Measurements from ENCODE around the gene EIF1.
A peak's percentile ranks its signal among the peaks of the same experiment; 100 is the strongest.
"Not testable (repeated sequence)": the region's sequence is repeated elsewhere in the genome, so short reads cannot be mapped to it uniquely, and the experiment has no call there.

EIF1 gene

DNA sequence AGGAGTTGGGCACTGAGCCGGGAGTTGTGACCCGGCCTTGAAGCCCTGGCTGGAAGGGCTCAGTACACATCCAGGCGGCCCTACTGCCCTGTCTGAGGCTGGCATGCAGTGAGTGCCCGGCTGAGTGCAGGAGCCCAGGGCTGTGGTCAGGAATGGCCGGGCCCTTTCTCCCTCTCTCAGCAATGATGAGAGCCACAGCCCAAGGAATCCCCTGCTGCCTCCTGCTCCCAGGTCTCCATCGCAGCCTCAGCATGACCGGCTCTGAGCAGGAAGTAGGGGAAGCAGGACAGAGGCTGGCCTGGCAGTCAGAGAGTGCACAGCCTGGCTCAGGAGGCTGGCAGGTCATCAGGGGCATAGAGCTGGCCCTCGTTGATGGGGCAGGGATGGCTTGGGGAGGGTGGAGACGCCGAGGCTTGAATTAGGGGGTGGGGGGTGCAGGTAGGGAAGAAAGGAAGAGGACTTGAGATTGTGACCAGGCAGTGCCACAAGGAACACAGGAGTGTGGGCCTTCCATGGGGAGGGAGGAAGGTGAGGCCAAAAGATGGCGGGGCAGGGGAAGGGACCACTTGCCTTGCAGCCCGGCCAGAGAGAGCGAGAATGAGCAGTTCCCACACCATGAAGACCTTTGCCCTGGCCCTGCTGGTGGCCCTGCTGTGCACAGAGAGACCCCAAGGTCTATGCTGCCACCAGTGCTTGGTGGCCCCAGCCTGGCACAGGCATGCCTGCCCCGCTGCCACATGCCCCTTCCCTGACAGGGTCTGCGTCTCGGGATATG is 32.2 kb upstream of the EIF1 start:
- DNase-seq = no peak

DNA sequence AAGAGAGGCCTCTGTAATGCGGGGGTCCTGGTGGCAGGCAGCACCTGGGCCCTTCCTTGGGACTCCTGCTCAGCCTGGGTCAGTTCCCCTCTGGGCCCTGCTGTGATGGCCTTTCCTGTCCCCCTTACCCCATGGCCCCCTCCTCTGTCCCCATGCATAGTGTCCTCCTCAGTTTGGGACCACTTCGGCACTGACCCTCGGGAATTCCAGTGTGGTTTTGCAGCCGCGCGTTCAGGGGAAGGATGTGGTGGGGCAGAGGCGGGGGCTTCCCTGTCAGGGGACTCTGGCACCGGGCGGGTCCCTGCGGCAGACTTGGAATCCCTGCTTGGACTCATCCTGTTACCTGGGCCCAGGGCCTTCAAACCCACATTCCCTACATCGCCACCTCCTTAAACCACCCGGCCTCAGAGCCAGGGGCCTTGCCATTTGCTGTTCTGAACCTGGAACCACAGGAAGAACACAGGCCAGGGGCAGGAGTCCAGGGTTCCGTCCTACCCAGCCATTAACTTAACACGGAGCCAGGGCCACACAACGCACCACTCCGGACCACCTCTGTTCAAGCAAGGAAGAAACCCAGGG is 31.4 kb upstream of the EIF1 start:
- no peak for DNase-seq

DNA sequence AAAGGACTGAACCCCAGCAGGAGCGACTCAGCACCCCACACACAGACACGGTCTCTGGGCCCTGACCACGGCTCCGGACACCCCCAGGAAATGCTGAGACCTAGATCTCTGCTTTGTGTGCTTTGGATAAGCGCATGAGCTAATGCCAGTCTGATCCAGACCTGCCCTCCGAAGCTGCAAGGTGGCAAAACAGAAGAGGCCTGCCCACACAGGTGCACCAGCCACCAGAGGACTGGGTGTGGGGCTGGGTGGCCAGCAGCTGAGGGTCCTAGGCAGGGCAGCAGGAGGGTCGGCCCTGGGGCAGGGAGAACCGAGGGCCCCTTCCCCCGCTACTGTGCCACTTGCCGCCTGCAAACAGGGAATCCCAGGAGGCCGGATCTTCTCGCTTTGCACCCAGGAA is 30.7 kb upstream of the EIF1 start:
- DNase-seq = no peak

DNA sequence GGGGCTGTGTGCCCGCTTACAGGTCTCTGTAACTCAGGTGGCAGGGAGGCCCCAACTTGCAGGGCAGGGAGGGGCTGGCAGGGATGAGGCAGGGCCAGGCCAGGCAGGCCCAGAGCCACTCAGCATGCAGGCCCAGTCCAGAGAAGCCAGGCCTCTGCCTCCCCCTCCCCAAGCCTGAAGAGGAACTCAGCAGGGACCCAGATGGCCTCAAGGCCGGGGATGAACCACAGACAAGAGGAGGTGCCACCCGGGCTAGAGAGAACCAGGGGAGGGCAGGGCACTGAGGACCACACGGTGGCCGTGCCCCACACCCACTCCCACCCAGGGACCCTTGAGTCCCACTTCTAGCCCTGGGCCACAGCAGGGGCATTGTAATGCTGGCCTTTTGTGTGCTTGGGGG is 29.8 kb upstream of the EIF1 start:
- DNase-seq = no peak

DNA sequence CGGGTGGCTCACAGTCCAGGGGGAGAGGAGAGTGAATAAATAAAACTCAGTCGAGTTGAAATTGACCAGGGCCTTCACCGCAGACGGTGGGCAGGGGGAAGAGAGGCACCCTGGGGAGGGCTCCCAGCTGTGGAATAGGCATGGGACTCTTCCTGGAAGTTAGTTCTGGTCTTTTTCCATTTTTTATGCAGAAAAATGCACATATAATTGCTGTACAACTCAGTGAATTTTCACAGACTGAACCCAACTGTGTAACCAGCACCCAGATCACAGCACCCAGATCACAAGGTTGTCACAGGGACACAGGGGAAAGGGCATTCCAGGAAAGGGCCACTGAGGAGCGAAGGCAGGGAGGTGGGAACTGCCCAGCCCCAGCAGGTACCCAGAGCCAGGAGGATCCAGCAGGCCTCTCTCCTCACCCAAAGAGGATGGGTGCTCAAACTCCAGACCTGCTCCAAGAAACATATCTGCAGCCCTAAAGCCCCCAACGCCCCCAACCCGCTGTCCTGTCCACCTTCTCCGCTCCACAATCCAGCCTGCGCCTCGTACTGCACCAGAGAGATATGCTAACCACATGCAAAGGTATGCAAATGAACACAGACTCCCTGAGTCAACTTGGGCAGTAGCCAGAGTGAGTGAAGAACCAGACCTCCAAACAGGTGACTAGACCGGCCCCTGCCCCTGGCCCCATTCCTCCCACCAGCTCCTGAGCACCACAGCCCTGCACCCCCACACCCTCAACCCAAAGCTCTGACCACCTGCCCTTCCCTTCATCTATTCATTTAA is 29.1 kb upstream of the EIF1 start:
- DNase-seq = no peak

DNA sequence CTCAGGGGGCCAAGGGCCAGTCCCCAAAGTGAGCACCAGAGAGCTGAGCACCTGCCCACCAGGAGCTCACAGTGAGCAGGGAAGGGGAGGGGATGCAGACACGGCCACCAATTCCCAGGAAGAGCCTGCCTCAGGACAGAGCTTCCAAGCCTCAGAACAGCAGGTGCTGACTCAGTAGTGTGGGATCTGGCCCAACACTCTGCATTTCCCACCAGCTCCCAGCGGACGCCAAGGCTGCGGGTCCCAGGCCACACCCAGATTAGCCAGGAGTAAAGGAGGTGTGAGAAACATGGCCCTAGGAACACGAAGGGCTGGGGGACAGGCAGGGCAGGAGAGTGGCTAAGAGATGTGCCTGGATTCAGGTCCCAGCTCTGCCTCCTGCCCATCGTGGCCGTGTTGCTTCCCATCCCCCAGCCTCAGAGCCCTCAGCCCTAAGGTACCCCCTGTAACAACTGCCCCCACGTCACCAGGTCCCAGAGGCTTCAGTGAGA is 28.4 kb upstream of the EIF1 start:
- DNase-seq = no peak

DNA sequence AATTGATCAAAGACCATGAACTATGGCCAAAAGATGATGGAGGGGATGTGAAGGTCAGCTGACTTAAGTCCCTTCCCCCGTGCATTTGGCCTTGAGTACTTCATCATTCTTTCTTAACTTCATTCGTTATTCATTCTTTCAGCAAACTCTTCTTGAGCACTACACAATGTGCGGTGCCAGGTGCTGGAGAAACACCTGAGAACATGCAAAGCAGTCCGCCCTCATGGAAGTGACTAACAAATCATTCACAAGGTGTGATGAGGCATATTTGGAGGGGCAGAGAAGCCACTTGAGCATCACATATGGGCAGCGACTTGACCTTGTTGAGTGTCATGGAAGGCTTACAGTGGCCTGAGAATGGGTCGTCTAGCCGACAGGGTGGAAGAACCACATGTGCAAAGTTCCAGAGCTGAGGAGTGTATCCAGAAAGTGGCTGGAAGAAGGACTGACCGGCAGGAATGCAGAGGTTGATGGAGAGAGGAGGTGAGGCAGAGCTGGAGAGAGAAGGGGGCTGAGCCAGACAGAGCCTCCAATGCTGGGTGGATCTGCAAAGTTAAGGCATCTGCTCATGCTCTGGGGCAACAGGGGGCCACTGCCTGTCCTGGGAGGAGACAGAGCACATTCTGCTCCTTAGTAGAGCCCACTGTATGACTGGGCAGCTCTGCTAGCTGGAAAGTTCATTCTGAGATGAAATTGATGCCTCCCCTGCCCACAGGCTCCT is 25.1 kb upstream of the EIF1 start:
- DNase-seq = no peak

DNA sequence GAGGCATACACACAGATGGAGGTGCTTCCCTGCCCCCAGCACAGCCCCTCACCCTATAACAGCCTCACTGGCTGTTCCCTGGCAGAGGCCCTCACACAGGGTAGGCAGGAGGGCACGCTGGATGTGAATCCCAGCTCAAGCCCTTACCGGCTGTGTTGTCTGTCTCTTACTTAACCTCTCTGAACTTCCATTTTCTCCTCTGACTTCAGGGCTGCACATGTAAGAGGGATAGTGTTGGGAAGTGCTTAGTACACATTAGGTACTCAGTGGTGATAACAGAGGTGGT is 24.6 kb upstream of the EIF1 start:
- DNase-seq = no peak

DNA sequence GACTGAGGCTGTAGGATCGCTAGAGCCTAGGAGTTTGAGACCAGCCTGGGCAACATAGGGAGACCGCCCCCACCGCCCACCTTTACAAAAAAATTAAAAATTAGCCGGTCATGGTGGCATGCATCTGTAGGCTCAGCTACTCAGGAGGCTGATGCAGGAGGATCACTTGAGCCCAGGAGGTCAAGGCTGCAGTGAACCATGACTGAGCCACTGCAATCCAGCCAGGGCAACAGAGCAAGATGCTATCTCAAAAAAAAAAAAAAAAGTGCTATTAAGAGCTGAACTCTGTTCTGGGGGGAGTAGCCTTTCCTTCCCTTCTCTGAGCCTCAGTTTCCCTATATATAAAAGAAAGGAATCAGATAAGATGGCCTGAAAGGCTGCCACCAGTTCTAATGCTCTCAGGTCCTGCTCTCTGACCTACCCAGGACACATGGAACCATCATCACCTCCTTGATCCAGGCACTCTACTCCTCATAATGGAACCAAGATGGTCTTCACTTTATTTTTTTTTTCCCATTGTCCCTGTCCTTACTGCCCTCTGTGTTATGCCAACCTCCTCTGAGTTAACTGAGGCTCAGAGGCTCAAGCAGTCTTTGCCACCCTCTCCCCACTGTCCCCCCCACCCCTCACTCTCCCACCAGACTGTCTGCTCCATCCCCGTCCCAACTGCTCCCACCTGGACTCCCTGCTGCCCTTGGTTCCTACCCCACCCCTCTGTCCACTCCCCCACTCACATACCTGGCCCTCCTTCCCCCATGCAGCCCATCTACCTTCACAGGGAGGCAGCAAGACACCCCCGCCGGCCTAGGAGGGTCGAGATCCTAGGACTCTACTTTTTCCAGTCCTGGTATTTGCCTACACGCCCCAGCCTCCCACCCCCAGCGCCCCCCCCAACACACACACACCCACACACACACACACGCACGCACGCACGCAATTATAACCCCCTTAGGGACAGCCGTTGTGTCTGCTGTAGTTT is 23.8 kb upstream of the EIF1 start:
- no peak for DNase-seq

DNA sequence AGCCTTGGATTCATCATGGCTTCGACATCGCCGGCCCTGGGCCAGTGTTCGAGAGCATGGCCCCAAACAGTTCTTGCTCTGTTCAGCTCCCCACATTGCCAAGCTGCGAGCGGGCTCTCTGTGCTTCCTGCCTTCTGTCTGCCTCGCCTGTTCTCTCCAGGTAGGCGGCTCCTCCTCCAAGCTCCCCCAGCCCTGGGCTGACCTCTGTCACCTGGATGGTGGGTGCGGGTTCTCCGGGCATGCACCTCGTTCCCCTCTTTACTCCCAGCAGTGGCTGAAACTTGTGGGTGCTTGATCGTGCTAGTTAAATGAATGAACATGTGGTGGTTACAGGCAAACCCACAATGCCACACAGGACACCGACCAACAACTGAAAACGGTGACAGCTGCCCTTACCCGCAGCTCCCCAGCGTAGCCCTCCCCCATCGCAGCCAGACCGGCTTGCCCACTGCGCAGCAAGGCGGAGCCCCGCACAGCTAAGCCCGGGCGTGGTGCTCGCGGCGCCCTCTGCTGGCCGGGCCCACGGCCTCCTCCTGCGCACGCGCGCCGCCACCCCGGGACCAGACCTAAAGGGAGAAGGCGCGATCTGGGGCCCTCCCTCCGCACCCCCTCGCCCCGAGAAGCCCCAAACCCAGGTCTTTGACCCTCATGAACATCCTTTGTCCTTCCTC is 23.0 kb upstream of the EIF1 start:
- peak; percentile 91 for DNase-seq

DNA sequence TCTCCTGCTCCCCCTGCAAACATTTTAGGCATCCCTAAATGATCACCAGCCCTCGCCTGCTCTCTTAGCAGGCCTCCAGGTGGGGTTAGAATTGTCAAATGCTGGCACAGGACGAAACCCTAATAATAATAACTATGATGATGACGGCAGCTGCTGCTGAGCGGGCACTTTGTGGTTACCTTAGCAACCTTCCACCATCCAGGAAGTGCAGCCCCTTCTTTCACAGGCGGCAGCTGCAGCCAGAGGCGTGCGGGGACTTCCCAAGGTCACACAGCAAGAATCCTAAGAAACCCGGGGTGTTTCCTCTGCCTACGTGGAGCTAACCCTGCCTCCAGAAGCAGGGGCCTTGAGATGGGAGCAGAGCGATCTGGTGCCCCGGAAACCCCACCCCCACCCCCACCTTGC is 22.4 kb upstream of the EIF1 start:
- DNase-seq = no peak

DNA sequence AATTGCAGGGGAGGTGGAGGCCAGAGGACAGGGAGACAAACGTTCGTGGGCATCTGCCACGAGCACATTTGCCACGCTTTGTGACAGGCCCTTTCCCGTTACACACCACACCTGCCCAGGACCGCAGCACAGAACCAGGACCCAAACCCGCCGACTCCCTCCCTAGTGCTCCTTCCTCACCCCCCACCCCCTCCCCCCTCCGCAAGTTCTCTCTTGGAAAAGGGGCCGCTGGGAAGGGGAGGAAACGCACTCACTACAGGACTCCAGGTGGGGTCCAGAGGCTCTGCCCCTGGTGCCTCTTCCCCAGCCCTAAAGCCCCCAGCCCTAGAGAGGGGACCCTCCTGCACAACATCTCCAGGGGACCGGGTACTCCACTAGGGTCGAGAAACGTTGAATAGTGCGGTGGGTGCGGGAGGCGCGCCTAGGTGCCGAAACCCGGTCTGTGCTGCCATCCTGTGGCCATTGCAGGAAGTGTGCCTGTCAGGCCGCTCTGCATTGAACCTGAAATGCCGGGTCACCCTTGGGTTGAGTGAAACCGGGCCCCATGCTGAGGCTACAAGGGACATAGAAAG is 21.9 kb upstream of the EIF1 start:
- DNase-seq = peak; percentile 89

DNA sequence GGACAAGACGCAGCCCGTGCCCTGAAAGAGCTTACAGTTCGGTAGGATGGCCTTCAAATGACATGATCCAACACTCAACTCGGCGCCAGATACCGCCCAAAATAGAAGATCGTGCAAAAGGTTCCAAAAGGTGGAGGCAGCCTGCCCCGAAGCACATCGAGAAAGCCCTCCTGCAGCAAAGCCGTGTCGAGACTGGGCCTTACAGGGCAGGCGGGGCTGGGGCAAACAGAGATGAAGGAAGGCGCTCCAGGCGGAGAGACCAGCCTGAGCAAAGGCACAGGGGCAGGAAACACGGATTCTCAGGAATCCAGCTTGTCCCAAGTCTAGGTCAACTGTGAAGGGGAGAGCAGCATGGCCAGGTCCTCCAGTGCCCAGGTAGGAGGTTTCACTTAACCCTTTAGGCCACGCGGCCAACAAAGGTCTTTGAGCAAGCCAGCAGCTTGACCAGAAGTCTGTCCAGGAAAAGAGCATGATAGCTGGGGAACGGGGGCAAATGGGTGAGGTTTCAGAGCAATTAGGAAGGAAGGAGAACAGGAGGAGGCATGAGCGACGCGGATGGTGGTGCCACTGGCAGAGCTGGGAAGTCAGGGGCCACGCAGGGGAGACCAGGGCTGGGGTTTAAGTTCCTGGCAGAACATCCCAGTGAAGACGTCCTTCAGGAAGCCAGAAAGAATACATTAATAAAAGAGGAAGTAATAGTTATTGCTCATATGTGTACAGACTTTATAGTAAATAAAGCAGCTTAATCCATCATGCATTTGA is 21.2 kb upstream of the EIF1 start:
- DNase-seq = peak; percentile 21

DNA sequence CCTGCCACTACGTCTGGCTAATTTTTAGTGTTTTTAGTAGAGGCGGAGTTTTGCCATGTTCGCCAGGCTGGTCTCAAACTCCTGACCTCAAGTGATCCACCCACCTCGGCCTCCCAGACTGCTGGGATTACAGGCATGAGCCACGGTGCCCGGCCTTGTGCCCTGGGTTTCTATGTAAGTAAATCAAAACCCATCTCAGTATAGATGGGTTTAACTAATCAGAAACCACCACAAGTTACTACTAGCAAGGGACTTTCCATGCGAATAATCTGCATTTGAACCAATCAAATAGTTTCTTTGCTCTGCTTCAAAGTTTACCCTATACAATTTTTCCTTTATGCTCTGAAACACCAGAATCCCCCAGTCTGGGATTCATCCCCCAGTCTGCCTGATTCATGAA is 16.5 kb upstream of the EIF1 start:
- no peak for DNase-seq

DNA sequence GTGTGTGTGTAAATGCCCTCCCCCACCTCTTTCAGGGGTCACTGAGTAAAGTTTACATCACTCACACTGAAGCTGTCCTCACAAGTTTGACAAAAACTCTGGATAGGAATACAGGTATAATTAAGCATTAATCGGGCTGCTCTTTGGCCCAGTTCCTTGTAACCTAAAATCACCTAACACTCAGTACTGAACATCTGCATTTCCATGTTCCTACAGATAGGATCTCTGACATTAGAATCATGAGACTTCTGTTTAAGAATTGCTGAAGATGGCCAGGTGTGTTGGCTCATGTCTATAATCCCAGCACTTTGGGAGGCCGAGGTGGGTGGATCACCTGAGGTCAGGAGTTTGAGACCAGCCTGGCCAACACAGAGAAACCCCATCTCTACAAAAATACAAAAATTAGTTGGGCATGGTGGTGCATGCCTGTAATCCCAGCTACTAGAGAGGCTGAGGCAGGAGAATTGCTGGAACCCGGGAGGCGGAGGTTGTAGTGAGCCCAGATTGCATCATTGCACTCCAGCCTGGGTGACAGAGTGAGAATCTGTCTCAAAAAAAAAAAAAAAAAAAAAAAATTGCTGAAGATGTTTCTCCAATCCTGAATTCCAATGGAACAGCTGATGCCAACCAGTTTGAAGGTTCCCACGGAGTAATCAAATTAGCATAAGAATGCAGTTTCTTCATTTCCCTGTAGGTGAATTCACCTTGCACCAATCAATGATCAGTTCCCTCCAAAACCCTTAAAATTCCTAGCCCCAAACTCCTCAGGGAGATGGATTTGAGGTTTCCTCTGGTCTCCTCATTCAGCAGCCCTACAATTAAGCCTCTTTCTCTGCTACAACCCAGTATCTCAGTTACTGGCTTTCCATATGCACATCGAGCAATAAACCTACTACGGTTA is 13.3 kb upstream of the EIF1 start:
- DNase-seq = not testable (repeated sequence)

DNA sequence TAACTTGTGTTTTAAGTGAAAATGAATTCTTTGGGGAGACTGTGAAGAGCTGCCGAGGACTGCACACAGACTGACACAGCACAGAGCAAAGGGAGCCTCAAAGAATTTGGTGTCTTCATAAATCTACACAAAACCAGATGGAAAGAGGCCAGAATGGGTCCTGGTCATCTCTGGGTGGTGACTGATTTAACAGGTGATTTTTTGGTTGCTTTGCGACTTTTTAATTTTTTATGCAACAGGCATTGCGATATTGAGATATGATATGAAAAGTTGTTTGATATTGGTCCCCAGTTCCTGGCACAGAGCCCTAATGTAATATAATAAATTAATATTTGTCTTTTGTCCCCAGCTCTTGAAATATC is 12.6 kb upstream of the EIF1 start:
- DNase-seq = peak; percentile 53

DNA sequence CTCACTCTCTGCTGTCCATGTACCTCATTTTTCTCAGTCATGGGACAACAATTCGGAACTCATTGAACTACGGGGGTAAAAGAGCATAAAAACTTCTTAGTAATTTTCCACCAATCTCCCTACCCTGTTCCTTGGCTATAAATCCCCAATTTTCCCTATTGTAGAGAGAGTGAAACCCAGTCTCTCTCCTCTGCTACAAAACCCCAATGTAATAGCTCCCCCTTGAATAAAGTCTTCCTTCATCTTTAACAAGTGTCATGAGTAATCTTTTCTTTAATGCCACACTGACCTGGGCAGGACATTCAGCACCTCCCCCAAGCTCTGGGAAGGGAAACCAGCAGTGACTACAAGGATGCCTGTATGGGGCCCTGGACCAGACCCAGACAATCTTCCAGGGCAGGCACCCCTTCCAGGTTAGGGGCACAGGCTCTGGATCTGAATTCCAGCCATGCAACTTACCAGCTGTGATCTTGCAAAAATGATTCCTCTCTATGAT is 10.2 kb upstream of the EIF1 start:
- peak; percentile 95 for DNase-seq

DNA sequence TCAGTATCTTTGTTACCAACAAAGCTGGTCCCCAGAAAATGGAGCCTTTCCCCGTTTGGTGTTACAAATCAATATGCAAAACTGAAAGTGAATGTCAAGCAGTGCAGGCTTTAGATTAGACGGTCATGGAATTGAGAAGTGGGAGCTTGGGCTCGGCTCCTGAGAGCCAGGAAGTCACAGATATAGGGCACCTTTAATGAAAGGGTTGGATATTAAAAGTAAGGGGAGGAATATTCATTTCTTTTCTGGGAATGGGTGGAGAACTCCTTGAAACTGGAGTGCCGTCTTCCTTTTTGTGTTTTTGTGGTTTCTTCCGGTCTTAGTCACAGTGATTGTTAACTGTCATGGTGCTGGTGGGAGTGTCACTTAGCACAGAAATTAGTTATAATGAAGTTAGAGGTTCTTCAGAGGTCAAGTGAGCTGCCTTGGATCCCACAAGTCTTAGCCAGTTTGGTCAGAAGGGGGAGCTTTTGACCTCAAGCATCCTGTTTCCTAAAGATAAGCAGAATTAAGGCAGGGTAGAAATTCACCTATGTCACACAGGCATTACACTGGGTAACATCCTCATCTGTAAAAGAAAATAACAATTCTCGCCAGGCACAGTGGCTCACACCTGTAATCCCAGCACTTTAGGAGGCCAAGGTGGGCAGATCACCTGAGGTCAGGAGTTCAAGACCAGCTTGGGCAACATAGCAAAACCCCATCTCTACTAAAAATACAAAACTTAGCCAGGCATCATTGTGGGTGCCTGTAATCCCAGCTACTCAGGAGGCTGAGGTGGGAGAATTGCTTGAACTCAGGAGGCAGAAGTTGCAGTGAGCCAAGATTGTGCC is 9.6 kb upstream of the EIF1 start:
- peak; percentile 98 for DNase-seq
